Measurements from ENCODE around the gene ABHD4. TPM values are rescaled to one million over a fixed set of nuclear protein-coding genes. Genes with fewer than 3 reads are reported as not detected.
"Not testable (repeated sequence)": the region's sequence is repeated elsewhere in the genome, so short reads cannot be mapped to it uniquely, and the experiment has no call there.

Gene ABHD4
- 26.1 TPM for polyA plus RNA-seq (2013, experiment 1 of 2; ENCODE audit: insufficient read length)
- polyA plus RNA-seq (2013, experiment 2 of 2; ENCODE audit: insufficient read length), result 40.6 TPM

- peak; percentile 59 for DNase-seq
Observed at GRCh38 chr14:22598099-22598895, at the start of gene ABHD4. TSS of gene ABHD4 (plus strand) at chr14:22598300. CDS start at chr14:22598307, 7 bp downstream.

- DNase-seq, result no peak
Observed at GRCh38 chr14:22549324-22549962, 48.7 kb upstream of the ABHD4 start.

- peak; percentile 87 for DNase-seq
Observed at GRCh38 chr14:22549981-22550673, 48.0 kb upstream of the ABHD4 start.

- no peak for DNase-seq
Observed at GRCh38 chr14:22551605-22551997, 46.5 kb upstream of the ABHD4 start.

- DNase-seq, result no peak
Observed at GRCh38 chr14:22552001-22552826, 45.9 kb upstream of the ABHD4 start.

GRCh38 chr14:22552827-22553076 lies 45.3 kb upstream of the ABHD4 start:
- DNase-seq, result no peak

- no peak for DNase-seq
Observed at GRCh38 chr14:22553445-22553844, 44.7 kb upstream of the ABHD4 start.

GRCh38 chr14:22553861-22554497 lies 44.1 kb upstream of the ABHD4 start:
- not testable (repeated sequence) for DNase-seq

GRCh38 chr14:22554498-22555383 lies 43.4 kb upstream of the ABHD4 start:
- no peak for DNase-seq

- no peak for DNase-seq
Observed at GRCh38 chr14:22555384-22556011, 42.6 kb upstream of the ABHD4 start.

- DNase-seq, result no peak
Observed at GRCh38 chr14:22556021-22556989, 41.8 kb upstream of the ABHD4 start.

GRCh38 chr14:22556990-22557623 lies 41.0 kb upstream of the ABHD4 start:
- peak; percentile 68 for DNase-seq

- no peak for DNase-seq
Observed at GRCh38 chr14:22557846-22558220, 40.3 kb upstream of the ABHD4 start.

GRCh38 chr14:22558221-22558913 lies 39.7 kb upstream of the ABHD4 start:
- DNase-seq, result no peak

- DNase-seq, result no peak
Observed at GRCh38 chr14:22559041-22559440, 39.1 kb upstream of the ABHD4 start.

GRCh38 chr14:22560662-22561365 lies 37.3 kb upstream of the ABHD4 start:
- DNase-seq, result no peak

GRCh38 chr14:22561366-22561660 lies 36.8 kb upstream of the ABHD4 start:
- no peak for DNase-seq

Data from fibroblast of skin of back (primary cell).